Adipocyte (in vitro differentiated cells): ENCODE measurements around the gene SYTL5.

Experiments
- DNase-seq: peaks from one replicate; pipeline ENCODE4 v3.0.0-alpha.2; 2015; ENCODE audit warnings: low read depth
- H3K27me3 ChIP-seq: replicated peaks from 2 replicates; pipeline ENCODE4 v1.7.0; 2013; ENCODE audit warnings: mild to moderate bottlenecking, low read length, moderate library complexity; ENCODE audit not compliant: control insufficient read depth, insufficient read depth
- H3K36me3 ChIP-seq: 2 replicates; pipeline ENCODE4 v1.7.0; 2013; ENCODE audit warnings: low read length, mild to moderate bottlenecking, moderate library complexity; ENCODE audit not compliant: control insufficient read depth, insufficient read depth, severe bottlenecking
- H3K4me1 ChIP-seq: 2 replicates; pipeline ENCODE4 v1.7.0; 2013; ENCODE audit warnings: mild to moderate bottlenecking, low read length, moderate library complexity; ENCODE audit not compliant: control insufficient read depth, insufficient read depth
- H3K4me3 ChIP-seq: 2 replicates; pipeline ENCODE4 v1.7.0; 2013; ENCODE audit warnings: mild to moderate bottlenecking, low read length, moderate library complexity
- H3K9ac ChIP-seq: 2 replicates; pipeline ENCODE4 v1.7.0; 2013; ENCODE audit warnings: mild to moderate bottlenecking, low read length, moderate library complexity
- H3K9me3 ChIP-seq: 2 replicates; pipeline ENCODE4 v1.7.0; 2013; ENCODE audit warnings: mild to moderate bottlenecking, low read length, moderate library complexity; ENCODE audit not compliant: control insufficient read depth

Gene SYTL5

GRCh38 chrX:38178396-38178795 is 172.0 kb downstream of the SYTL5 start:
- Histone ChIP-seq H3K4me1 (peaks cover 8% of the 10 kb centered on the region), H3K4me3 (no peak overlapping the region), H3K36me3 (peaks cover 7% of the 10 kb centered on the region), H3K27me3 (peaks cover 5% of the 10 kb centered on the region), H3K9ac (no peak overlapping the region), H3K9me3 (no peaks in the 10 kb centered on the region)
- no peak for DNase-seq
